Kidney (tissue), 14 donors: ENCODE measurements around the gene SCYGR4. TPM values are rescaled to one million over a fixed set of nuclear protein-coding genes. Genes with fewer than 3 reads are reported as not detected.
"Not testable (repeated sequence)": the region's sequence is repeated elsewhere in the genome, so short reads cannot be mapped to it uniquely, and the experiment has no call there.

Source experiments
- DNase-seq, 5 donors: peaks; one replicate each; pipeline ENCODE4 v3.0.0-alpha.2; 2013 to 2020
- FAIRE-seq: peaks from 2 replicates; lab custom pipeline; 2012; peaks lifted over from hg19 to GRCh38; lab: Jason Lieb, UNC
- H3K27ac ChIP-seq, 2 donors: one replicate each; pipeline ENCODE4 v1.7.0; 2013; ENCODE audit warnings: low read depth in 2 of 2, low read length in 2 of 2, inconsistent platforms in 1 of 2
- H3K27me3 ChIP-seq: one replicate; pipeline ENCODE4 v1.7.1; 2013; ENCODE audit warnings: low read length, inconsistent platforms; ENCODE audit not compliant: control insufficient read depth, insufficient read depth
- H3K36me3 ChIP-seq, 3 donors: one replicate each; pipeline versions ENCODE4 v1.7.0 to v1.7.1; 2013; ENCODE audit warnings: low read length in 3 of 3, control low read depth in 1 of 3, inconsistent platforms in 1 of 3; ENCODE audit not compliant: insufficient read depth in 3 of 3, control insufficient read depth in 2 of 3
- H3K4me1 ChIP-seq, 3 donors: one replicate each; pipeline versions ENCODE4 v1.7.0 to v1.7.1; 2013; ENCODE audit warnings: low read length in 3 of 3, inconsistent platforms in 1 of 3, low read depth in 1 of 3; ENCODE audit not compliant: control insufficient read depth in 2 of 3, insufficient read depth in 2 of 3
- H3K4me3 ChIP-seq, 3 donors: one replicate each; pipeline versions ENCODE4 v1.7.0 to v1.8.1; 2013; ENCODE audit warnings: low read length in 3 of 3, control low read depth in 1 of 3, inconsistent platforms in 1 of 3
- H3K9ac ChIP-seq, 3 donors: one replicate each; pipeline versions ENCODE4 v1.7.0 to v1.7.1; 2013; ENCODE audit warnings: low read length in 3 of 3, control low read depth in 1 of 3, inconsistent platforms in 1 of 3
- H3K9me3 ChIP-seq, 3 donors: one replicate each; pipeline versions ENCODE4 v1.7.0 to v1.7.1; 2013; ENCODE audit warnings: low read length in 3 of 3, control low read depth in 1 of 3, inconsistent platforms in 1 of 3; ENCODE audit not compliant: control insufficient read depth in 2 of 3, insufficient read depth in 1 of 3
- CTCF ChIP-seq: IDR thresholded peaks from 3 replicates; pipeline ENCODE4 v1.5.1; 2012; ENCODE audit warnings: mild to moderate bottlenecking, moderate library complexity, borderline replicate concordance; ENCODE audit not compliant: insufficient read depth; ENCODE audit errors: extremely low read depth
- intact Hi-C: fragments of 100-400 bp; cut with DNase I; formaldehyde crosslinking; loops from one replicate; pipeline ENCODE4 v1.11.1; 2022
- polyA plus RNA-seq: library from polyadenylated mRNA; stranded (reverse); fragments of 350-450 nt; fragmentation: Illumina TruSeq; extraction: RNeasy Lipid Tissue Mini Kit (QIAGEN cat#74804); gene quantifications from one replicate; pipeline ENCODE4 v1.2.3, GENCODE V29; 2014; ENCODE audit warnings: low read depth, low replicate concordance; ENCODE audit not compliant: insufficient read depth
- total RNA-seq: library from RNA; stranded (reverse); fragmentation: NEBNext Ultra II Directional; extraction: Animal tissue kit (Norgen Biotek cat#: 25700); gene quantifications from one replicate; pipeline ENCODE4 v1.2.1, GENCODE V29; 2021
- donor health status: control.
- donor health status: control.
- donor health status: control.
- donor health status: control.
- donor health status: control.
- donor health status: DM: yes; HTN: yes; CAD: no.
- donor health status: Normal renal cell carcinoma (clear cell type).

SCYGR4 gene
- total and polyA plus RNA-seq, 2 donors from 2014 or later, result not detected

- H3K4me3 ChIP-seq, result no peak overlapping the region
- no peaks in the 10 kb centered on the region for H3K4me1 ChIP-seq
- TF ChIP-seq CTCF, result no peak
- H3K36me3 ChIP-seq, result no peaks in the 10 kb centered on the region
- no peak for FAIRE-seq
- intact Hi-C loops, result no loop called here
- H3K9me3 ChIP-seq, result no peaks in the 10 kb centered on the region
- no peaks in the 10 kb centered on the region for H3K27me3 ChIP-seq
- no peak overlapping the region for H3K27ac ChIP-seq
- H3K9ac ChIP-seq, result no peak overlapping the region
- no peak for DNase-seq
These were observed 44.5 kb downstream of the SCYGR4 start for GRCh38 chr2:227661827-227662226.

- H3K27me3 ChIP-seq, result no peaks in the 10 kb centered on the region
- no peak overlapping the region for H3K9ac ChIP-seq
- H3K4me1 ChIP-seq, result no peaks in the 10 kb centered on the region
- H3K27ac ChIP-seq, result no peak overlapping the region
- TF ChIP-seq CTCF, result no peak
- DNase-seq (no peak), FAIRE-seq (no peak)
- H3K36me3 ChIP-seq, result no peaks in the 10 kb centered on the region
- intact Hi-C loops, result no loop called here
- no peaks in the 10 kb centered on the region for H3K9me3 ChIP-seq
- H3K4me3 ChIP-seq, result no peak overlapping the region
These were observed 48.1 kb downstream of the SCYGR4 start for GRCh38 chr2:227665189-227665940.

- H3K9me3 ChIP-seq, H3K9ac ChIP-seq, H3K27me3 ChIP-seq, DNase-seq, H3K4me1 ChIP-seq, H3K4me3 ChIP-seq, H3K27ac ChIP-seq, FAIRE-seq, H3K36me3 ChIP-seq, intact Hi-C loops: not testable (repeated sequence)
These were observed 49.4 kb downstream of the SCYGR4 start, which contains the start of gene SCYGR5 for GRCh38 chr2:227666631-227667170. SCYGR5 (plus strand) TSS chr2:227666804; CDS start chr2:227666804, 0 bp downstream.

Other genes starting within 250 kb of the SCYGR4 start
- not detected for gene TM4SF20, start 238.2 kb upstream of the SCYGR4 start, total RNA-seq
- gene TM4SF20, start 238.2 kb upstream of the SCYGR4 start, polyA plus RNA-seq, result not detected
- not detected for gene SCYGR1, start 229.5 kb upstream of the SCYGR4 start, total RNA-seq
- gene SCYGR1, start 229.5 kb upstream of the SCYGR4 start, polyA plus RNA-seq, result not detected
- 98.9 TPM for gene AGFG1, start 145.3 kb upstream of the SCYGR4 start, total RNA-seq
- 36.6 TPM for gene AGFG1, start 145.3 kb upstream of the SCYGR4 start, polyA plus RNA-seq
- gene SCYGR2, start 18.6 kb upstream of the SCYGR4 start, total RNA-seq, result not detected
- not detected for gene SCYGR2, start 18.6 kb upstream of the SCYGR4 start, polyA plus RNA-seq
- not detected for gene SCYGR3, start 2.7 kb upstream of the SCYGR4 start, total RNA-seq
- gene SCYGR3, start 2.7 kb upstream of the SCYGR4 start, polyA plus RNA-seq, result not detected
- not detected for gene SCYGR5, start 49.3 kb downstream of the SCYGR4 start, total RNA-seq
- not detected for gene SCYGR5, start 49.3 kb downstream of the SCYGR4 start, polyA plus RNA-seq
- 4.4 TPM for gene SLC19A3, start 100.5 kb downstream of the SCYGR4 start, total RNA-seq
- 8.3 TPM for gene SLC19A3, start 100.5 kb downstream of the SCYGR4 start, polyA plus RNA-seq
- not detected for gene SCYGR6, start 107.3 kb downstream of the SCYGR4 start, total RNA-seq
- not detected for gene SCYGR6, start 107.3 kb downstream of the SCYGR4 start, polyA plus RNA-seq
- not detected for gene SCYGR7, start 110.8 kb downstream of the SCYGR4 start, total RNA-seq
- not detected for gene SCYGR7, start 110.8 kb downstream of the SCYGR4 start, polyA plus RNA-seq
- gene SCYGR8, start 128.4 kb downstream of the SCYGR4 start, total RNA-seq, result not detected
- gene SCYGR8, start 128.4 kb downstream of the SCYGR4 start, polyA plus RNA-seq, result not detected
- gene CCL20, start 196.3 kb downstream of the SCYGR4 start, total RNA-seq, result 2.7 TPM
- gene CCL20, start 196.3 kb downstream of the SCYGR4 start, polyA plus RNA-seq, result 2.5 TPM